ENCODE measurements around the gene GAS2. TPM values are rescaled to one million over a fixed set of nuclear protein-coding genes. Genes with fewer than 3 reads are reported as not detected.

Gene GAS2
- polyA plus RNA-seq, 1 of the 3 experiments (the other 2 are of a cell fraction): 0.72 TPM

DNA sequence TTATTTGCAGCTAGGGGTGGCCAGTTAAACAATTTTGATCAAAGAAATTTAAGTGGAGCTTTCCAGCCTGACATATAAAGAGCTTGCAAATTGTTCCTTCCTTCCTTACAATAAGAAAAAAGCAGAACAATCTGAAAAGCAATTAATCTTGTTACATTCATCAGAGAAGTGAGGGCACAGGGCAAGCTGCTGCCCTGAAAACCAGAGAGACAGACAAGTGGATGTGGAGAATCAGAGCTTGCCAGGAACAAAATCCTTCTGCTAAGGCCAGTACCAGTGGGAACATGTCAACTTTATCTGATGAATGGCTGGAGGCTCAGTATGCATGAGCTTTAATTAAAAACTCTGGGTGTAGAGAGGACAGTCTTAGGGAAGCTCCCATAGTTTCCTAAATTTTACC is 185.1 kb downstream of the GAS2 start:
- Histone ChIP-seq H3K36me3 (replicated peaks in 1 of 2; ENCODE audit: control insufficient read depth in 1 of 2, insufficient read depth in 2 of 2, low read length in 1 of 2) (no peaks in the 10 kb centered on the region), H3K27ac (ENCODE audit: low read depth in 2 of 2, low read length in 1 of 2) (no peak overlapping the region), H3K9me3 (no peaks in the 10 kb centered on the region), H3K79me2 (ENCODE audit: insufficient read depth) (no peaks in the 10 kb centered on the region), H3K4me3 (ENCODE audit: low read depth in 2 of 2, low read length in 1 of 2) (no peak overlapping the region), H4K20me1 (ENCODE audit: insufficient read depth) (no peaks in the 10 kb centered on the region), H3K9me2 (no peaks in the 10 kb centered on the region), H2AFZ (ENCODE audit: low read depth) (no peak overlapping the region), H3F3A (replicated peaks; ENCODE audit: insufficient read depth) (no peaks in the 10 kb centered on the region), H3K27me3 (ENCODE audit: insufficient read depth) (no peaks in the 10 kb centered on the region), H3K4me1 (ENCODE audit: control insufficient read depth in 1 of 2, insufficient read depth in 2 of 2, low read depth in 1 of 2, low read length in 1 of 2) (no peaks in the 10 kb centered on the region), H3K9ac (no peak overlapping the region), H3K4me2 (no peak overlapping the region)
- CTCF ChIA-PET: interaction anchor here (4.9 kb wide), 1 partner anchor 24 kb away, joined by 19 read pairs; no protein-coding TSS in a partner anchor
- no peak for DNase-seq
- TF ChIP-seq RCOR1 (IDR thresholded peaks at IDR 0.05; ENCODE audit: low read length) (no peak), TEAD4 (IDR thresholded peaks at IDR 0.05; ENCODE audit: borderline replicate concordance, insufficient read depth) (no peak), SIN3A (IDR thresholded peaks at IDR 0.05; ENCODE audit: borderline replicate concordance, low read depth, low read length) (no peak), TCF12 (IDR thresholded peaks at IDR 0.05) (no peak), CHD2 (IDR thresholded peaks at IDR 0.05; ENCODE audit: low read length, partially characterized antibody) (no peak), ELF1 (IDR thresholded peaks at IDR 0.05) (no peak), RFX5 (IDR thresholded peaks at IDR 0.05; ENCODE audit: low read length) (no peak), EP300 (IDR thresholded peaks at IDR 0.05; ENCODE audit: borderline replicate concordance in 1 of 2, low read depth in 1 of 2, low read length in 1 of 2) (no peak), GABPA (IDR thresholded peaks at IDR 0.05; ENCODE audit: low read depth) (no peak), POLR2AphosphoS5 (IDR thresholded peaks at IDR 0.05; ENCODE audit: low read depth, low read length) (no peak), NFIC (IDR thresholded peaks at IDR 0.05; ENCODE audit: borderline replicate concordance) (no peak), PBX3 (IDR thresholded peaks at IDR 0.05) (no peak), MXI1 (IDR thresholded peaks at IDR 0.05; ENCODE audit: low read depth, low read length) (no peak), MEF2A (IDR thresholded peaks at IDR 0.05; ENCODE audit: borderline replicate concordance, low read depth) (no peak), RXRA (IDR thresholded peaks at IDR 0.05; ENCODE audit: borderline replicate concordance, low read depth) (no peak)
- TF ChIP-seq, protein P1, sequence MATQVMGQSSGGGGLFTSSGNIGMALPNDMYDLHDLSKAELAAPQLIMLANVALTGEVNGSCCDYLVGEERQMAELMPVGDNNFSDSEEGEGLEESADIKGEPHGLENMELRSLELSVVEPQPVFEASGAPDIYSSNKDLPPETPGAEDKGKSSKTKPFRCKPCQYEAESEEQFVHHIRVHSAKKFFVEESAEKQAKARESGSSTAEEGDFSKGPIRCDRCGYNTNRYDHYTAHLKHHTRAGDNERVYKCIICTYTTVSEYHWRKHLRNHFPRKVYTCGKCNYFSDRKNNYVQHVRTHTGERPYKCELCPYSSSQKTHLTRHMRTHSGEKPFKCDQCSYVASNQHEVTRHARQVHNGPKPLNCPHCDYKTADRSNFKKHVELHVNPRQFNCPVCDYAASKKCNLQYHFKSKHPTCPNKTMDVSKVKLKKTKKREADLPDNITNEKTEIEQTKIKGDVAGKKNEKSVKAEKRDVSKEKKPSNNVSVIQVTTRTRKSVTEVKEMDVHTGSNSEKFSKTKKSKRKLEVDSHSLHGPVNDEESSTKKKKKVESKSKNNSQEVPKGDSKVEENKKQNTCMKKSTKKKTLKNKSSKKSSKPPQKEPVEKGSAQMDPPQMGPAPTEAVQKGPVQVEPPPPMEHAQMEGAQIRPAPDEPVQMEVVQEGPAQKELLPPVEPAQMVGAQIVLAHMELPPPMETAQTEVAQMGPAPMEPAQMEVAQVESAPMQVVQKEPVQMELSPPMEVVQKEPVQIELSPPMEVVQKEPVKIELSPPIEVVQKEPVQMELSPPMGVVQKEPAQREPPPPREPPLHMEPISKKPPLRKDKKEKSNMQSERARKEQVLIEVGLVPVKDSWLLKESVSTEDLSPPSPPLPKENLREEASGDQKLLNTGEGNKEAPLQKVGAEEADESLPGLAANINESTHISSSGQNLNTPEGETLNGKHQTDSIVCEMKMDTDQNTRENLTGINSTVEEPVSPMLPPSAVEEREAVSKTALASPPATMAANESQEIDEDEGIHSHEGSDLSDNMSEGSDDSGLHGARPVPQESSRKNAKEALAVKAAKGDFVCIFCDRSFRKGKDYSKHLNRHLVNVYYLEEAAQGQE (IDR thresholded peaks at IDR 0.05; ENCODE audit: low read depth, low read length): no peak
- TF ChIP-seq, protein P2, sequence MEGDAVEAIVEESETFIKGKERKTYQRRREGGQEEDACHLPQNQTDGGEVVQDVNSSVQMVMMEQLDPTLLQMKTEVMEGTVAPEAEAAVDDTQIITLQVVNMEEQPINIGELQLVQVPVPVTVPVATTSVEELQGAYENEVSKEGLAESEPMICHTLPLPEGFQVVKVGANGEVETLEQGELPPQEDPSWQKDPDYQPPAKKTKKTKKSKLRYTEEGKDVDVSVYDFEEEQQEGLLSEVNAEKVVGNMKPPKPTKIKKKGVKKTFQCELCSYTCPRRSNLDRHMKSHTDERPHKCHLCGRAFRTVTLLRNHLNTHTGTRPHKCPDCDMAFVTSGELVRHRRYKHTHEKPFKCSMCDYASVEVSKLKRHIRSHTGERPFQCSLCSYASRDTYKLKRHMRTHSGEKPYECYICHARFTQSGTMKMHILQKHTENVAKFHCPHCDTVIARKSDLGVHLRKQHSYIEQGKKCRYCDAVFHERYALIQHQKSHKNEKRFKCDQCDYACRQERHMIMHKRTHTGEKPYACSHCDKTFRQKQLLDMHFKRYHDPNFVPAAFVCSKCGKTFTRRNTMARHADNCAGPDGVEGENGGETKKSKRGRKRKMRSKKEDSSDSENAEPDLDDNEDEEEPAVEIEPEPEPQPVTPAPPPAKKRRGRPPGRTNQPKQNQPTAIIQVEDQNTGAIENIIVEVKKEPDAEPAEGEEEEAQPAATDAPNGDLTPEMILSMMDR (IDR thresholded peaks at IDR 0.05): no peak
- POLR2A ChIA-PET: no interaction called here

All from SK-N-SH (cell line).